Activated CD8-positive, alpha-beta T cell treated with anti-CD3 and anti-CD28 coated beads, Interleukin-2, amount 10 ng/mL, durations not matched to agents 7 days and 5 days (primary cell): ENCODE data around the gene KIF1C. TPM values are rescaled to one million over a fixed set of nuclear protein-coding genes. Genes with fewer than 3 reads are reported as not detected.
A peak's percentile ranks its signal among the peaks of the same experiment; 100 is the strongest.

ENCODE experiments used
- ATAC-seq: fragments of 150-1000 bp; cut with Tn5 transposase; one replicate; pipeline ENCODE4 v1.10.0; 2021; ENCODE audit warnings: moderate library complexity
- CTCF ChIA-PET: fragments of 350-600 bp; sonication (Branson Sonifier 250); formaldehyde crosslinking; loops from one replicate; lab custom pipeline; 2021; ENCODE audit warnings: antibody characterized with exemption; lab: Charles Lee
- POLR2A ChIA-PET: fragments of 350-600 bp; sonication (Branson Sonifier 250); formaldehyde crosslinking; loops from one replicate; lab custom pipeline; 2021; ENCODE audit warnings: antibody characterized with exemption; lab: Charles Lee
- DNase-seq: peaks from one replicate; pipeline ENCODE4 v3.0.0-alpha.2; 2020
- H3K27ac Mint-ChIP-seq: one replicate; pipeline ENCODE4 v1.8.0; 2021; ENCODE audit warnings: mild to moderate bottlenecking, mixed read lengths
- H3K27me3 Mint-ChIP-seq: one replicate; pipeline ENCODE4 v1.8.0; 2021; ENCODE audit warnings: low read depth, mixed read lengths
- H3K36me3 Mint-ChIP-seq: one replicate; pipeline ENCODE4 v1.8.0; 2021; ENCODE audit warnings: low read depth, mixed read lengths
- H3K4me1 Mint-ChIP-seq: one replicate; pipeline ENCODE4 v1.8.0; 2021; ENCODE audit warnings: low read depth, mixed read lengths
- H3K4me3 Mint-ChIP-seq: one replicate; pipeline ENCODE4 v1.8.0; 2021; ENCODE audit warnings: mild to moderate bottlenecking, mixed read lengths
- H3K9me3 Mint-ChIP-seq: one replicate; pipeline ENCODE4 v1.8.0; 2022; ENCODE audit warnings: mixed read lengths; ENCODE audit not compliant: insufficient read depth
- total RNA-seq, 2 experiments: library from RNA; stranded (reverse); gene quantifications; one replicate each; pipeline ENCODE4 v1.2.3, GENCODE V29; 2021

The KIF1C gene
- total RNA-seq, 2 experiments from 2014 or later = 43.6 to 45.3 TPM

- DNase-seq (peak; percentile 56), ATAC-seq (no peak)
- Mint-ChIP-seq H3K27ac (no peak overlapping the region), H3K9me3 (no peaks in the 10 kb centered on the region), H3K36me3 (peaks cover 26% of the 10 kb centered on the region), H3K27me3 (no peaks in the 10 kb centered on the region), H3K4me3 (no peak overlapping the region), H3K4me1 (peaks cover 17% of the 10 kb centered on the region)
- CTCF ChIA-PET = interaction anchor here (0.9 to 3.6 kb wide), 5 partner anchors 9 to 50 kb away, joined by 3 to 30 read pairs (median 4); partner anchors contain the start of genes PFN1 and SPAG7
- POLR2A ChIA-PET = interaction anchor here (1.2 to 3.8 kb wide), 4 partner anchors 10 to 33 kb away, joined by 3 to 14 read pairs (median 4); partner anchors contain the start of gene SPAG7
Measured at GRCh38 chr17:4956493-4957061, 41.2 kb upstream of the KIF1C start.

- Mint-ChIP-seq H3K4me1 (peaks cover 12% of the 10 kb centered on the region), H3K36me3 (peaks cover 26% of the 10 kb centered on the region), H3K9me3 (no peaks in the 10 kb centered on the region), H3K27ac (no peak overlapping the region), H3K27me3 (no peaks in the 10 kb centered on the region), H3K4me3 (no peak overlapping the region)
- CTCF ChIA-PET = interaction anchor here (1.2 to 3.6 kb wide), 4 partner anchors 8 to 49 kb away, joined by 3 to 30 read pairs (median 4); partner anchors contain the start of genes RNF167, SLC25A11 and SPAG7
- no peak for ATAC-seq
- POLR2A ChIA-PET = interaction anchor here (1.1 to 3.8 kb wide), 4 partner anchors 8 to 12 kb away, joined by 4 to 14 read pairs (median 6); partner anchors contain the start of gene SPAG7
- no peak for DNase-seq
Measured at GRCh38 chr17:4958102-4958501, 39.6 kb upstream of the KIF1C start.

GRCh38 chr17:4959261-4959965 lies 38.3 kb upstream of the KIF1C start:
- no peaks in the 10 kb centered on the region for H3K9me3 Mint-ChIP-seq
- ATAC-seq = no peak
- H3K36me3 Mint-ChIP-seq = peaks cover 23% of the 10 kb centered on the region
- peaks cover 11% of the 10 kb centered on the region for H3K4me1 Mint-ChIP-seq
- H3K27ac Mint-ChIP-seq = no peak overlapping the region
- H3K27me3 Mint-ChIP-seq = no peaks in the 10 kb centered on the region
- ChIA-PET CTCF (no interaction called here), POLR2A (interaction anchor here (0.6 to 3.8 kb wide), 4 partner anchors 7 to 20 kb away, joined by 3 to 14 read pairs (median 5); partner anchors contain the start of gene SPAG7)
- no peak for DNase-seq
- H3K4me3 Mint-ChIP-seq = no peak overlapping the region

GRCh38 chr17:4960279-4960922 lies 37.3 kb upstream of the KIF1C start:
- H3K4me3 Mint-ChIP-seq = no peak overlapping the region
- no peaks in the 10 kb centered on the region for H3K9me3 Mint-ChIP-seq
- POLR2A ChIA-PET = no interaction called here
- DNase-seq = no peak
- no peak for ATAC-seq
- H3K4me1 Mint-ChIP-seq = peaks cover 14% of the 10 kb centered on the region
- peaks cover 30% of the 10 kb centered on the region for H3K36me3 Mint-ChIP-seq
- H3K27ac Mint-ChIP-seq = no peak overlapping the region
- CTCF ChIA-PET = no interaction called here
- H3K27me3 Mint-ChIP-seq = no peaks in the 10 kb centered on the region

GRCh38 chr17:4965311-4965986 lies 32.3 kb upstream of the KIF1C start:
- no peaks in the 10 kb centered on the region for H3K9me3 Mint-ChIP-seq
- H3K27ac Mint-ChIP-seq = no peak overlapping the region
- peak overlapping the region; percentile 54 for H3K4me3 Mint-ChIP-seq
- ChIA-PET POLR2A (interaction anchor here (0.7 to 8.2 kb wide), 4 partner anchors 8 to 24 kb away, joined by 4 to 239 read pairs (median 58); partner anchors contain the start of genes ENO3, PFN1, RNF167 and SLC25A11), CTCF (interaction anchor here (2.7 to 3.7 kb wide), 4 partner anchors 9 to 56 kb away, joined by 18 to 30 read pairs (median 22); partner anchors contain the start of genes CAMTA2, RNF167 and SLC25A11)
- H3K36me3 Mint-ChIP-seq = peaks cover 21% of the 10 kb centered on the region
- DNase-seq (no peak), ATAC-seq (no peak)
- H3K4me1 Mint-ChIP-seq = peaks cover 15% of the 10 kb centered on the region
- H3K27me3 Mint-ChIP-seq = no peaks in the 10 kb centered on the region

- peaks cover 22% of the 10 kb centered on the region for H3K4me1 Mint-ChIP-seq
- H3K27me3 Mint-ChIP-seq = no peaks in the 10 kb centered on the region
- POLR2A ChIA-PET = interaction anchor here (0.8 to 8.2 kb wide), 10 partner anchors 10 to 257 kb away, joined by 3 to 239 read pairs (median 4); partner anchors contain the start of genes ARRB2, ENO3, PFN1 and RNF167
- peak; percentile 98 for DNase-seq
- no peak overlapping the region for H3K4me3 Mint-ChIP-seq
- H3K9me3 Mint-ChIP-seq = no peaks in the 10 kb centered on the region
- CTCF ChIA-PET = interaction anchor here (0.6 to 3.7 kb wide), 18 partner anchors 11 to 176 kb away, joined by 3 to 30 read pairs (median 7); partner anchors contain the start of genes C17orf107, CAMTA2, CHRNE and ENO3
- H3K27ac Mint-ChIP-seq = no peak overlapping the region
- peak; percentile 93 for ATAC-seq
- H3K36me3 Mint-ChIP-seq = peaks cover 29% of the 10 kb centered on the region
Measured at GRCh38 chr17:4966844-4967538, 30.8 kb upstream of the KIF1C start.

GRCh38 chr17:4967539-4968485 lies 29.9 kb upstream of the KIF1C start, which contains the start of gene SPAG7:
TSS of gene SPAG7 (minus strand) at chr17:4967817. CDS start at chr17:4967804, 13 bp downstream.
- no peaks in the 10 kb centered on the region for H3K27me3 Mint-ChIP-seq
- peaks cover 22% of the 10 kb centered on the region for H3K4me1 Mint-ChIP-seq
- no peak within 1 kb of the TSS for H3K4me3 Mint-ChIP-seq
- CTCF ChIA-PET = interaction anchor here (0.8 to 3.7 kb wide), 21 partner anchors 12 to 177 kb away, joined by 3 to 30 read pairs (median 8); partner anchors contain the start of genes C17orf107, CAMTA2, CHRNE and ENO3
- POLR2A ChIA-PET = interaction anchor here (0.7 to 8.2 kb wide), 13 partner anchors 10 to 258 kb away, joined by 3 to 239 read pairs (median 4); partner anchors contain the start of genes ARRB2, ENO3, PFN1 and RNF167
- ATAC-seq = peak; percentile 69
- DNase-seq = peak; percentile 95
- H3K27ac Mint-ChIP-seq = no peak within 1 kb of the TSS
- H3K9me3 Mint-ChIP-seq = no peaks in the 10 kb centered on the region
- H3K36me3 Mint-ChIP-seq = peaks cover 37% of the 10 kb centered on the region

GRCh38 chr17:4968486-4969046 lies 29.2 kb upstream of the KIF1C start:
- ChIA-PET POLR2A (interaction anchor here (0.7 to 8.2 kb wide), 8 partner anchors 11 to 60 kb away, joined by 3 to 239 read pairs (median 5); partner anchors contain the start of genes ENO3, PFN1, RNF167 and SLC25A11), CTCF (interaction anchor here (0.8 to 3.7 kb wide), 6 partner anchors 11 to 63 kb away, joined by 3 to 26 read pairs (median 10); partner anchors contain the start of genes CAMTA2, ENO3, RNF167 and SLC25A11)
- H3K27me3 Mint-ChIP-seq = no peaks in the 10 kb centered on the region
- no peak overlapping the region for H3K27ac Mint-ChIP-seq
- ATAC-seq = no peak
- H3K9me3 Mint-ChIP-seq = no peaks in the 10 kb centered on the region
- DNase-seq = no peak
- H3K36me3 Mint-ChIP-seq = peaks cover 40% of the 10 kb centered on the region
- no peak overlapping the region for H3K4me3 Mint-ChIP-seq
- H3K4me1 Mint-ChIP-seq = peaks cover 25% of the 10 kb centered on the region

GRCh38 chr17:4969047-4969550 lies 28.7 kb upstream of the KIF1C start:
- H3K4me3 Mint-ChIP-seq = no peak overlapping the region
- peaks cover 44% of the 10 kb centered on the region for H3K36me3 Mint-ChIP-seq
- DNase-seq = peak; percentile 55
- peaks cover 31% of the 10 kb centered on the region for H3K4me1 Mint-ChIP-seq
- ChIA-PET CTCF (interaction anchor here (0.8 to 3.4 kb wide), 5 partner anchors 11 to 60 kb away, joined by 3 to 30 read pairs (median 10); partner anchors contain the start of genes CAMTA2 and ENO3), POLR2A (interaction anchor here (0.7 to 8.2 kb wide), 5 partner anchors 13 to 60 kb away, joined by 3 to 239 read pairs (median 5); partner anchors contain the start of genes ENO3, PFN1, RNF167 and SLC25A11)
- H3K9me3 Mint-ChIP-seq = no peaks in the 10 kb centered on the region
- no peaks in the 10 kb centered on the region for H3K27me3 Mint-ChIP-seq
- H3K27ac Mint-ChIP-seq = no peak overlapping the region
- no peak for ATAC-seq
